Measurements from ENCODE around the gene SMIM45.

SMIM45 gene

GRCh38 chr22:41987276-41987675 lies 35.3 kb downstream of the SMIM45 start:
- no peak overlapping the region for H3K9ac ChIP-seq (ENCODE audit: low read length)
- TF ChIP-seq EZH2phosphoT487 (IDR thresholded peaks at IDR 0.05; ENCODE audit: low read depth) (no peak), CTCF (IDR thresholded peaks at IDR 0.05; ENCODE audit: low read depth, low read length) (no peak)
- no peaks in the 10 kb centered on the region for H3K79me2 ChIP-seq (ENCODE audit: low read length)
- no peaks in the 10 kb centered on the region for H3K27me3 ChIP-seq (ENCODE audit: low read depth, low read length)
- H3K9me3 ChIP-seq (ENCODE audit: insufficient read depth, low read length) = no peaks in the 10 kb centered on the region
- H3K4me3 ChIP-seq (ENCODE audit: low read length) = no peak overlapping the region
- no peak overlapping the region for H3K27ac ChIP-seq (ENCODE audit: low read length)
- no peak overlapping the region for H3K4me2 ChIP-seq (ENCODE audit: low read length)
- peaks cover 51% of the 10 kb centered on the region for H3K36me3 ChIP-seq (replicated peaks; ENCODE audit: low read depth, low read length)
- no peak overlapping the region for H2AFZ ChIP-seq (ENCODE audit: low read depth, low read length)
- no peaks in the 10 kb centered on the region for H3K4me1 ChIP-seq (ENCODE audit: low read length)
- no peaks in the 10 kb centered on the region for H4K20me1 ChIP-seq (ENCODE audit: insufficient read depth, low read length)

GRCh38 chr22:41989246-41989645 lies 37.3 kb downstream of the SMIM45 start:
- no peaks in the 10 kb centered on the region for H3K79me2 ChIP-seq (ENCODE audit: low read length)
- no peaks in the 10 kb centered on the region for H4K20me1 ChIP-seq (ENCODE audit: insufficient read depth, low read length)
- H3K27me3 ChIP-seq (ENCODE audit: low read depth, low read length) = no peaks in the 10 kb centered on the region
- no peaks in the 10 kb centered on the region for H3K4me1 ChIP-seq (ENCODE audit: low read length)
- H3K9ac ChIP-seq (ENCODE audit: low read length) = no peak overlapping the region
- H2AFZ ChIP-seq (ENCODE audit: low read depth, low read length) = no peak overlapping the region
- no peaks in the 10 kb centered on the region for H3K9me3 ChIP-seq (ENCODE audit: insufficient read depth, low read length)
- peaks cover 54% of the 10 kb centered on the region for H3K36me3 ChIP-seq (replicated peaks; ENCODE audit: low read depth, low read length)
- H3K4me3 ChIP-seq (ENCODE audit: low read length) = no peak overlapping the region
- H3K27ac ChIP-seq (ENCODE audit: low read length) = no peak overlapping the region
- TF ChIP-seq CTCF (IDR thresholded peaks at IDR 0.05; ENCODE audit: low read depth, low read length) (no peak), EZH2phosphoT487 (IDR thresholded peaks at IDR 0.05; ENCODE audit: low read depth) (no peak)
- no peak overlapping the region for H3K4me2 ChIP-seq (ENCODE audit: low read length)

GRCh38 chr22:41991111-41991510 lies 39.2 kb downstream of the SMIM45 start:
- H3K4me2 ChIP-seq (ENCODE audit: low read length) = no peak overlapping the region
- H3K27ac ChIP-seq (ENCODE audit: low read length) = no peak overlapping the region
- no peaks in the 10 kb centered on the region for H3K9me3 ChIP-seq (ENCODE audit: insufficient read depth, low read length)
- H4K20me1 ChIP-seq (ENCODE audit: insufficient read depth, low read length) = no peaks in the 10 kb centered on the region
- H3K79me2 ChIP-seq (ENCODE audit: low read length) = no peaks in the 10 kb centered on the region
- no peaks in the 10 kb centered on the region for H3K27me3 ChIP-seq (ENCODE audit: low read depth, low read length)
- H3K9ac ChIP-seq (ENCODE audit: low read length) = no peak overlapping the region
- no peak overlapping the region for H2AFZ ChIP-seq (ENCODE audit: low read depth, low read length)
- H3K4me1 ChIP-seq (ENCODE audit: low read length) = peaks cover 16% of the 10 kb centered on the region
- H3K36me3 ChIP-seq (replicated peaks; ENCODE audit: low read depth, low read length) = peaks cover 55% of the 10 kb centered on the region
- no peak for TF ChIP-seq CTCF (IDR thresholded peaks at IDR 0.05; ENCODE audit: low read depth, low read length)
- TF ChIP-seq EZH2phosphoT487 (IDR thresholded peaks at IDR 0.05; ENCODE audit: low read depth) = no peak
- no peak overlapping the region for H3K4me3 ChIP-seq (ENCODE audit: low read length)

GRCh38 chr22:41992496-41992895 lies 40.5 kb downstream of the SMIM45 start:
- TF ChIP-seq CTCF (IDR thresholded peaks at IDR 0.05; ENCODE audit: low read depth, low read length) (no peak), EZH2phosphoT487 (IDR thresholded peaks at IDR 0.05; ENCODE audit: low read depth) (no peak)
- H3K4me2 ChIP-seq (ENCODE audit: low read length) = no peak overlapping the region
- no peak overlapping the region for H2AFZ ChIP-seq (ENCODE audit: low read depth, low read length)
- peaks cover 16% of the 10 kb centered on the region for H3K4me1 ChIP-seq (ENCODE audit: low read length)
- H3K27me3 ChIP-seq (ENCODE audit: low read depth, low read length) = no peaks in the 10 kb centered on the region
- H4K20me1 ChIP-seq (ENCODE audit: insufficient read depth, low read length) = no peaks in the 10 kb centered on the region
- H3K79me2 ChIP-seq (ENCODE audit: low read length) = no peaks in the 10 kb centered on the region
- no peak overlapping the region for H3K27ac ChIP-seq (ENCODE audit: low read length)
- H3K4me3 ChIP-seq (ENCODE audit: low read length) = no peak overlapping the region
- no peak overlapping the region for H3K9ac ChIP-seq (ENCODE audit: low read length)
- peaks cover 60% of the 10 kb centered on the region for H3K36me3 ChIP-seq (replicated peaks; ENCODE audit: low read depth, low read length)
- H3K9me3 ChIP-seq (ENCODE audit: insufficient read depth, low read length) = no peaks in the 10 kb centered on the region
